Measurements from ENCODE around the gene FARSA. TPM values are rescaled to one million over a fixed set of nuclear protein-coding genes. Genes with fewer than 3 reads are reported as not detected.
A peak's percentile ranks its signal among the peaks of the same experiment; 100 is the strongest.

FARSA gene
- total and polyA plus RNA-seq, 2 of the 13 experiments (the other 11 are each of a cell fraction or from before 2014, with no cell fraction given): 25.9 to 72.0 TPM

GRCh38 chr19:12890787-12891552 lies 42.5 kb downstream of the FARSA start, which contains the start of gene GCDH (continued):
- TF ChIP-seq KAT7 (CRISPR knock-in tag; IDR thresholded peaks at IDR 0.05; ENCODE audit: borderline replicate concordance) (no peak), SRSF1 (optimal IDR thresholded peaks at IDR 0.05; ENCODE audit: low read depth, low read length) (peak; percentile 61), ATF6 (CRISPR knock-in tag; conservative IDR thresholded peaks at IDR 0.05) (no peak), STAT6 (CRISPR knock-in tag; IDR thresholded peaks at IDR 0.05; ENCODE audit: borderline replicate concordance) (no peak), MIER2 (CRISPR knock-in tag; IDR thresholded peaks at IDR 0.05) (no peak), ISL2 (CRISPR knock-in tag; IDR thresholded peaks at IDR 0.05) (no peak), SMAD9 (CRISPR knock-in tag; IDR thresholded peaks at IDR 0.05) (no peak), ZNF580 (CRISPR knock-in tag; IDR thresholded peaks at IDR 0.05; ENCODE audit: borderline replicate concordance, low read depth) (no peak), ZNF589 (CRISPR knock-in tag; conservative IDR thresholded peaks at IDR 0.05) (0 out of 2 replicates have a peak, but pooled peaks have one; percentile 29), PRDM10 (CRISPR knock-in tag; IDR thresholded peaks at IDR 0.05; ENCODE audit: low read depth) (peak; percentile 45; the same call in 1 of the 2 replicates), EEA1 (CRISPR knock-in tag; IDR thresholded peaks at IDR 0.05; ENCODE audit: borderline replicate concordance) (no peak), ELF1 (CRISPR knock-in tag; IDR thresholded peaks at IDR 0.05) (peak; percentile 75), PATZ1 (CRISPR knock-in tag; IDR thresholded peaks at IDR 0.05) (peak; percentile 24; the same call in 1 of the 2 replicates), MIXL1 (CRISPR knock-in tag; IDR thresholded peaks at IDR 0.05) (0 out of 2 replicates have a peak, but pooled peaks have one; percentile 38), POLR2G (IDR thresholded peaks at IDR 0.05; ENCODE audit: low read depth, low read length) (peak; percentile 89)

All from HepG2 (cell line).